LoVo (cell line): ENCODE measurements around the gene TTC33.
A peak's percentile ranks its signal among the peaks of the same experiment; 100 is the strongest.
"Not testable (repeated sequence)": the region's sequence is repeated elsewhere in the genome, so short reads cannot be mapped to it uniquely, and the experiment has no call there.

Experiments used
- DNase-seq: peaks from one replicate; pipeline ENCODE4 v3.0.0-alpha.2; 2016; ENCODE audit warnings: low spot score

Gene TTC33

GRCh38 chr5:40780199-40780598, 24.4 kb upstream of the TTC33 start:
- DNase-seq, result no peak

DNA sequence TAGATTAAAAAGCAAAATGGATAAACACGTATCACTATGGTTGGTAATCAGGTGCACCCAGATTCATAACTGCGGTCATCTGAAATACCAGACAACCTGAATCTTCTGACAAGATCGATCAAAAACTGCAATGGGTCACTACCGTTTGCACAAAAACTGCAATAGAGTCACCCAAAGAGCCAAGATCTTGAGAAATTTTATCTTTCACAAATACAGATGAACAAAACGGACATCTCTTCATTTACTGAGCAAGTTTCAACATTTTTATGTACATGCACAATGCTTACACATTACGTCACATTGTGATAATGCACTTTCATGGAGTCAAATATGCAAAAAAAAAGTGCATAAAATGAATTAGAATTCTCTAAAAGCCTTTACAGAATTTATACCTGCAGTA, 23.8 kb upstream of the TTC33 start:
- no peak for DNase-seq

GRCh38 chr5:40778133-40778532, 22.4 kb upstream of the TTC33 start:
- DNase-seq, result no peak

- no peak for DNase-seq
Observed at GRCh38 chr5:40776658-40776977, 20.9 kb upstream of the TTC33 start.

GRCh38 chr5:40775846-40776657, 20.3 kb upstream of the TTC33 start:
- DNase-seq, result peak; percentile 37

DNA sequence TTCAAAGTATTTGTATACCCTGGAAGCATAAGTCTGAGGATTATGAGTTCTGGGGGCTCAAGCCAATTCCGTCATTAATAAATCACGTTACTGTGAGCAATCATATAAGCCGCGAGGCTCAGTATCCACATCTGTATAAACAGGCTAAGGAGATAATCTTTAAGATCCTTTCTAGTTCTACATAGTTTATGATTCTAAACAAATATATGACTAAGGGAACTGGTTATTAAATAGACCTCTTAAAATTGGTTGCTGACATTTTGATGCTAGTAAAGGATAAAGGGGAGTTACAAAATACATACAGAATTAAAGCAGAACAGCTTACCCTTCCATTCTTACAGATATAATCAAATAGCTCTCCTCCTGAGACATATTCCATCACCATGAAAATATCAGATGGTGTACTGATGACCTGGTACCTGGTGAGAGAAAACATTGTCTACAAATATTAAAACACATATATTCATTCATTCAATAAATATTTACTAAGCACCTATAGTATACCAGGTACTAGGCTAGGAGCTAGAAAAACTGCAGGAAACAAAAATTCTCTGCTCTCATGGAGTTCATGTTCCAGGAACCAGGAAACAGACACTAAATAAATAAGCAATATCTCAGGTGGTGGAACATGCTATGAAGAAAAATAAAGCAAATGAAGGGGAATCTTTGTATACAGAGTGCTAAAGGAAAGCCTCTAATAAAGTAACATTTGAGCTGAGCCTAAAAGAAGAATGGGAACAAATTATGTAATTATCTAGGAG, 19.5 kb upstream of the TTC33 start:
- no peak for DNase-seq

GRCh38 chr5:40774623-40775022, 18.9 kb upstream of the TTC33 start:
- DNase-seq, result no peak

- DNase-seq, result no peak
Observed at GRCh38 chr5:40770764-40771163, 15.0 kb upstream of the TTC33 start.

DNA sequence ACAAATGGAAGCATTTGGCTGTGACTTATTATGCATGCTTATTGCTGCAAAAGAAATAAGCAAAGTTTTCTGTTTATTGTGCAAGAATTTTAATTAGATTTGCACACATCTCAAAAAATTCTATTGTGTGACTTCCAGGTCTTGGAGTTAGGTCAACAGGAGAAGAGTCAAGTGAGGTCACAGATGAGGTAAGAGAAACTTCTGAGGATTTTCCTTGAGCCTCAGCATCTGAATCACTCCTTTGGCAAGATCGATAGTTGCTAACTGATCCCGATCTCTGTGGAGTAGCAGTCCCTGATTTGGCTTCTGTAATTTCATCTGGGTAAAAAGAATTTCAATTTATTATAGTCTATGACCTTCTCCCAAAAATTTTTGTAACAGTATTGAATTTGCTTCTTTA, 6.9 kb upstream of the TTC33 start:
- no peak for DNase-seq

GRCh38 chr5:40757400-40757799, 1.6 kb upstream of the TTC33 start:
- DNase-seq, result no peak

DNA sequence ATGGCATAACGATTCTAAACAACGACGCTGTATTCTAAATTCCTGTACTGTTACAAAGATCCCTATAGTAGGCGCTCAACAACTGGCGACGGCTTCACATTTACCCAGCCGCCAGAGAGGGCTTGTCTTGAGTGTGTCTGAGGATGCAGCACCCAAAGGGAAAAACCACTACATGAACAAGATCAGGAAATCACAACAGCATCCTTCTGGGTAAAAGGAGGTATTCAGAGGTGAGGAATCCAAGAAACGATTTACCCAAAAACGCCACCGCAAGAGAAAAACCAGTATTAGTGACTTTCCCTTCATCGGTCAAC, 711 bp downstream of the TTC33 start:
- DNase-seq, result peak; percentile 85

DNA sequence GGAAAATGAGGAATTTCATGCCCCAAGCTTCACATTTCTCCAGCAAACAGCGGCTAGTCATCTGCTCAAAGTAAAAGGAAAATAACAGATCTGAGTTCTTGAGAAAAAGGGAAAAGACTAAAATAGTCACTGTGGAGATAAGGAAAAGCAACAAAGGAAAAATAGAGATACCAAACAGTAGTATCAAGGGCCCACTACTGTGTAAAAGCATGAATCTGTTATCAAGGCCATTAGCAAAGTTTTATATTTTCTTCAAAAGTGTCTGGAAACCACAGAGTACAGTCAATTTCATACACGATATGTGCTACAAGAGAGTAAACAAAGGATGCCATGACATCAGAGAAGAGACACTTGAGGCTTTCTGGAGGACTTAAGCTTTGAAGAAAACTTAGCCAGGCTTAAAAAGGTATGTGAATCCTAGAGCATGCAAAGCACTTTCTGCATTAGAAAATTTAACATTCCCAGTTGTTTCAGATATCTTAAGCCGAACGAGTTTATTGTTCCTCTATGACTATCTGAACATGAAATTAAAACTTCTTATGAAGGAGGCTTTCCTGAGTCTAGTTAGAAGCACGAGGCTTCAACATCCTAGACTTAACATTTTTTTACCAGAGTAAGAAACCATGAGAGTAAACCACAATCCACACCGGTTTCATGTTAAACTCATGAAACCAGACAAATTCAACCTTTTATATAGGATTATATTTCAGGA, 1.2 kb downstream of the TTC33 start:
- no peak for DNase-seq

GRCh38 chr5:40746703-40747102, 9.1 kb downstream of the TTC33 start:
- no peak for DNase-seq

DNA sequence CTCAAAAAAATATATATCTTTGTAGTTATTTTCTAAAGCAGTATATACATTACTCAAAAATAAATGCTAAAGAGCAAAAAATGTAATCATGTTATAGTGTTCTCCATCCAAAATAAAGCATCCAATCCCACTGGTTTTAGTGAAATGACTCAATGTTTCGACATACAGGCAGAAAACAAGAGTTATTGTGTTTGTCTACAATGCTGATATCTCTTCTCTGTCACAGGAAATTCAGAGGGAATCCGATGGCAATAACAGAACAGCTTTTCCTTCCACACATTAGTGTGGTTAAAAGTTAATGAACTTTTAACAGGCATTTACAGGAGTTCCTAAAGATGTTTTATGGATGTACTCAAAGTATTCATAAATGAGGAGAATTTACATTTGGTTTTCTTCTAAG, 12.0 kb downstream of the TTC33 start:
- DNase-seq, result no peak

DNA sequence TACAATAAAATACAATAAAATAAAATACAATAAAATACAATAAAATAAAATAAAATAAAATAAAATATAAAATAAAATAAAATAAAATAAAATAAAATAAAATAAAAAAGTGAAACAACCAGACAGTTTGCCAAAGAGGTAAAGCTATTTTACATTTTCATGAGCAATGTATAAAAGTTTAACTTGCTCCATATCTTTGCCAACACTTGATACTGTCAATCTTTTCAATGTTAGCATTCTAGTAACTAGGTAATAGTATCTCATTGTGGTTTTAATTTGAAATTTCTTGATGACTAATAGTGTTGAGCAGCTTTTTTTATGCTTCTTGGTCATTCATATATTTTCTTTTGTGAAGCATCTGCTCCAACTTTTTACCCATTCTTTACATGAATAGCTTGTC, 17.3 kb downstream of the TTC33 start:
- no peak for DNase-seq

DNA sequence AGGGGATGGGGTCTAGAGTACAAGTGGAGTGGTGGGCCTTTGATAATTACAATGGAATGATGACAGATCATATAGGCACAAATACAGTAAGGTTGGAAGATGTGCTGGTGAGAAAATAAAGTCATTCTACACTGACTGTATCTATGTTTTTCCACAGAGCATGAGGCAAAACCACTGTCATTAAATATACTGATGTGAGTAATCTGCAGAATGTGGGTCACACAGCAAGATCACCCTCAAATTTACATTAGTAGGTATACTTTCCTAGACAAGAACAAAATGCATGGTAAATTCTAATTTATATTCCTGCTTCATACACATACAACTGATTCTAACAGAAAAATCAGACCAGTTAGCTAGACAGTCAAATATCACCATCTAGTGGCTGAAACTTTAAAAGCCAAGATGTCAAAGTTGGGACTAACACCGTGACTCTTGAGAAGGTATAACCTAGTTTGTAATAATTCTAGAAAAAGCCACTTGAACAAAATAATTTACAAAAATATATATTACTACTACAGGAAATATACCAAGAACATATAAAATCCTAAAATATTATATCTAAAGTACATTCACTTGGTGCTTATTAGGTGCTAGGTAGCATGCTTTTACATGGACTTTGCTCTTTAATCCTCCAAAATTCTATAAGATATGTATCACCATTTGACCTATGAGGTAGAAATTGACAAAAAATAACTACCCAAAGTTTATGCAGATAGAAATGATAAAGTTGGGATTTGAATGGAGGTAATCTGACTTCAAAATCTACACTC, 19.5 kb downstream of the TTC33 start:
- DNase-seq, result peak; percentile 55

GRCh38 chr5:40735609-40736008, 20.2 kb downstream of the TTC33 start:
- DNase-seq, result no peak

GRCh38 chr5:40734986-40735385, 20.8 kb downstream of the TTC33 start:
- no peak for DNase-seq

DNA sequence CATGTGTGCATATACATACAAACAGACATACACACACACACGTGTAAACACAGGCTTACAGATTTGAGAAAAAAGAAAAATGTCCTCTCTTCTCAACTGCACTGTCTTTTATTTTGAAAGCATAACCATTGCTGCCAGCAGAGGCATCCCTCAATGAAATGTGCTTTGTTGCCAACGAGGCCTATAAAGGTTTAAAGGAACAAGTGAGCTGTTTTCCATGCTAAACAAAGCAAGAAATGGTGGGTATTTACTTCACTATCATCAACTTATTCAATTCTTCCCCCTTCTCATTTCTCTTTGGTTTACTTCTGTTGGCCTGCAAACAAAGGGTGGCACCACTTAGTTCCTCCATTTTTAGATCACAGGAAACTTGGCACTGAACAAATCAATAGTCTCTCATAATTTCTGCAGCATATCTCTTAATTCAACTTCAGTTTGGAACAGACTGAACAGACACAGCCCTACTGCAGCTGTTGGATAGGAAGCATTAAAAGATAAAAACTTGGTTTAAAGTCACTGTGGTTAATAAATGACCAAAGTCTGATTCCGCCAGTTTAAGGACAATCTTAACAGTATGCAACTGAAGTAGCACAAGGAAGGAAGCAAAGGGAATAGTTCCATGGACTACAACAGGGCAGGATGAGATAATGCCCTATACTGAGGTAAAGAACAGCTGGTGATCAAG, 21.7 kb downstream of the TTC33 start:
- peak; percentile 33 for DNase-seq

DNA sequence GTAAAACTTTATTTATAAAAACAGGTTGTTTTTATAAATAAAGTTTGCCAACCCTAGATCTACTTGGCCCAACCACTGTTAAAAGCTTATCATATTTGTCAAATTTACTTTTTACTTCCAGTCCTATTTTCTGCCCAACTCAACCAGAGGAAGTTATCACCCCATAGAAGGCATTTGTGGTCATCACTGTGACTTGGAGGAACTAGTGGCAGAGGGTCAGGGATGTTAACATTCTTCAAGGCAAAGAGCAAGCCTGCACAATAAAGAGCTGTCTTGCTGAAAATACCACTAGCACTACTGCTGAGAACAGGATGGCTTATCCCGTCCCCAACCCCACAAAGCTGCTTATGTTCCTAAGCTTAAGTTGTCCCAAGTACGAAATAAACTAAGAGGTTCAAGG, 22.3 kb downstream of the TTC33 start:
- DNase-seq, result no peak

DNA sequence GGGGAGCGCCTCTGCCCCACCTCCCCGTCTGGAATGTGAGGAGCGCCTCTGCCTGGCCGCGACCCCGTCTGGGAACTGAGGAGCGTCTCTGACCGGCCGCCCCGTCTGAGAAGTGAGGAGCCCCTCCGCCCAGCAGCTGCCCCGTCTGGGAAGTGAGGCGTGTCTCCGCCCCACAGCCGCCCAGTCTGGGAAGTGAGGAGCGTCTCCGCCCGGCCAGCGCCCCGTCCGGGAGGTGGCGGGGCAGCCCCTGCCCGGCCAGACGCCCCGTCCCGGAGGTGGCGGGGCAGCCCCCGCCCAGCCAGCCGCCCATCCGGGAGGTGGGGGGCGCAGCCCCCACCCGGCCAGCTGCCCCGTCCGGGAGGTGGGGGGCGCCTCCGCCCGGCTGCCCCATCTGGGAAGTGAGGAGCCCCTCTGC, 33.3 kb downstream of the TTC33 start:
- not testable (repeated sequence) for DNase-seq

DNA sequence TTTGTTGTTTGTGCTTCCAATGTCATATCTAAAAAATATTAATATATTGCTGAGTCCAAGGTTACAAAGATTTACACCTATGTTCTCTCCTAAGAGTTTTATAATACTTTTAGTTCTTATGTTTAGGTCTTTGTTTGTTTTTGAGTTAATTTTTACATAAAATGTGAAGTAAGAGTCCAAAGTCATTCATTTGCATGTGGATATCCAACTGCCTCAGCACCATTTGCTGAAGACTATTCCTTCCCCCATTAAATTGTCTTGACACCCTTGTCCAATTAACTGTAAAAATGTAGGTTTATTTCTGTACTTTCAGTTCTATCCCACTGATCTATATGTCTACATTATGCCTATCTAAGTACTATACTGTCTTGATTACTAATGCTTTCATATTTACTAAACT, 35.7 kb downstream of the TTC33 start:
- no peak for DNase-seq
